GM23338 (cell line): ENCODE data around the gene NRCAM. TPM values are rescaled to one million over a fixed set of nuclear protein-coding genes. Genes with fewer than 3 reads are reported as not detected.

ENCODE experiments used
- ATAC-seq: fragments of 200-7000 bp; cut with Tn5 transposase; 3 replicates; pipeline ENCODE4 v1.9.1; 2020
- DNase-seq: peaks from one replicate; pipeline ENCODE4 v3.0.0-alpha.2; 2015; ENCODE audit warnings: low spot score
- H2AFZ ChIP-seq: fragments of 200-600 bp; sonication (generic); 2 replicates; pipeline ENCODE4 v1.8.0; 2016; ENCODE audit warnings: antibody characterized with exemption, mild to moderate bottlenecking, moderate library complexity
- H3F3A ChIP-seq: fragments of 200-600 bp; sonication (generic); replicated peaks from 2 replicates; pipeline ENCODE4 v1.8.0; 2017; ENCODE audit warnings: antibody characterized with exemption, mixed run types, low read depth
- H3K27ac ChIP-seq: fragments of 200-600 bp; sonication (generic); 2 replicates; pipeline ENCODE4 v1.6.1; 2016; ENCODE audit warnings: low read depth
- H3K27me3 ChIP-seq: fragments of 200-600 bp; sonication (generic); 2 replicates; pipeline ENCODE4 v1.8.0; 2016; ENCODE audit warnings: mild to moderate bottlenecking, mixed run types, moderate library complexity; ENCODE audit not compliant: insufficient read depth
- H3K36me3 ChIP-seq: fragments of 200-600 bp; sonication (generic); 2 replicates; pipeline ENCODE4 v1.8.0; 2016; ENCODE audit warnings: mild to moderate bottlenecking; ENCODE audit not compliant: insufficient read depth
- H3K4me1 ChIP-seq: fragments of 200-600 bp; sonication (generic); 2 replicates; pipeline ENCODE4 v1.8.0; 2016; ENCODE audit warnings: mild to moderate bottlenecking, moderate library complexity; ENCODE audit not compliant: insufficient read depth
- H3K4me2 ChIP-seq: fragments of 200-600 bp; sonication (generic); 2 replicates; pipeline ENCODE4 v1.7.1; 2017; ENCODE audit warnings: mixed run types
- H3K4me3 ChIP-seq: fragments of 200-600 bp; sonication (generic); 2 replicates; pipeline ENCODE4 v1.6.1; 2016; ENCODE audit warnings: mixed run types
- H3K79me2 ChIP-seq: fragments of 200-600 bp; sonication (generic); replicated peaks from 2 replicates; pipeline ENCODE4 v1.8.0; 2017; ENCODE audit warnings: mild to moderate bottlenecking; ENCODE audit not compliant: insufficient read depth
- H3K9me2 ChIP-seq: fragments of 200-600 bp; sonication (generic); 2 replicates; pipeline ENCODE4 v1.8.0; 2017; ENCODE audit not compliant: insufficient read depth
- H4K20me1 ChIP-seq: fragments of 200-600 bp; sonication (generic); replicated peaks from 2 replicates; pipeline ENCODE4 v1.8.0; 2017; ENCODE audit warnings: mild to moderate bottlenecking; ENCODE audit not compliant: insufficient read depth
- H3K27ac Mint-ChIP-seq: 2 replicates; pipeline ENCODE4 v1.8.0; 2020; ENCODE audit warnings: inconsistent platforms, mild to moderate bottlenecking, moderate library complexity, mixed read lengths
- H3K27me3 Mint-ChIP-seq: 3 replicates; pipeline ENCODE4 v1.8.0; 2022; ENCODE audit warnings: low read depth, mild to moderate bottlenecking, moderate library complexity, mixed read lengths, inconsistent platforms; ENCODE audit not compliant: insufficient read depth, poor library complexity
- H3K36me3 Mint-ChIP-seq: 3 replicates; pipeline ENCODE4 v1.8.0; 2021; ENCODE audit warnings: low read depth, mild to moderate bottlenecking, inconsistent platforms, moderate library complexity, mixed read lengths
- H3K4me1 Mint-ChIP-seq: 3 replicates; pipeline ENCODE4 v1.8.0; 2020; ENCODE audit warnings: mild to moderate bottlenecking, inconsistent platforms, mixed read lengths
- H3K4me3 Mint-ChIP-seq: 3 replicates; pipeline ENCODE4 v1.8.0; 2021; ENCODE audit warnings: moderate library complexity, mild to moderate bottlenecking, inconsistent platforms, mixed read lengths
- H3K9me3 Mint-ChIP-seq: 3 replicates; pipeline ENCODE4 v1.8.0; 2020; ENCODE audit warnings: moderate library complexity, mild to moderate bottlenecking, inconsistent platforms, mixed read lengths
- CREB1 ChIP-seq: fragments of 250-450 bp; sonication (Bioruptor Pico); IDR thresholded peaks from 2 replicates; pipeline ENCODE4 v1.5.0; 2020; ENCODE audit warnings: low read depth, mild to moderate bottlenecking, moderate library complexity
- EZH2 ChIP-seq: fragments of 200-600 bp; sonication (generic); IDR thresholded peaks from one replicate; pipeline ENCODE4 v1.8.0; 2017; ENCODE audit warnings: antibody characterized with exemption, mild to moderate bottlenecking, low read depth; ENCODE audit not compliant: unreplicated experiment
- EZH2phosphoT487 ChIP-seq: fragments of 200-600 bp; sonication (generic); IDR thresholded peaks from one replicate; pipeline ENCODE4 v1.8.1; 2018; ENCODE audit warnings: antibody characterized with exemption; ENCODE audit not compliant: unreplicated experiment
- POLR2AphosphoS5 ChIP-seq: IDR thresholded peaks from 2 replicates; pipeline ENCODE4 v1.6.1; 2016; ENCODE audit warnings: antibody characterized with exemption, low read depth
- STAT1 ChIP-seq: IDR thresholded peaks from one replicate; pipeline ENCODE4 v1.6.1; 2016; ENCODE audit warnings: antibody characterized with exemption; ENCODE audit not compliant: unreplicated experiment
- ZNF114 ChIP-seq: fragments of 250-450 bp; sonication (Bioruptor Pico); IDR thresholded peaks from 2 replicates; pipeline ENCODE4 v1.5.0; 2020; ENCODE audit warnings: mild to moderate bottlenecking, moderate library complexity
- polyA plus RNA-seq: library from polyadenylated mRNA; unstranded; fragments of >200 nt; fragmentation: Nextera tagmentation; extraction: Ambion mirVana; gene quantifications from 2 replicates; pipeline ENCODE4 v1.2.1, GENCODE V29; 2016
- total RNA-seq: library from RNA; depleted of rRNA; stranded (reverse); fragments of >200 nt; shearing (Covaris generic); gene quantifications from 2 replicates; pipeline ENCODE4 v1.2.3, GENCODE V29; 2014
- TF ChIP-seq, protein P1 (sequence below): fragments of 250-450 bp; sonication (Bioruptor Pico); IDR thresholded peaks from 2 replicates; pipeline ENCODE4 v1.5.0; 2020; ENCODE audit warnings: mild to moderate bottlenecking, moderate library complexity

Gene NRCAM
- total and polyA plus RNA-seq, 2 experiments from 2014 or later: 2.5 to 6.8 TPM

GRCh38 chr7:108425714-108426275 lies 30.4 kb downstream of the NRCAM start (continued):
- TF ChIP-seq, protein P1, sequence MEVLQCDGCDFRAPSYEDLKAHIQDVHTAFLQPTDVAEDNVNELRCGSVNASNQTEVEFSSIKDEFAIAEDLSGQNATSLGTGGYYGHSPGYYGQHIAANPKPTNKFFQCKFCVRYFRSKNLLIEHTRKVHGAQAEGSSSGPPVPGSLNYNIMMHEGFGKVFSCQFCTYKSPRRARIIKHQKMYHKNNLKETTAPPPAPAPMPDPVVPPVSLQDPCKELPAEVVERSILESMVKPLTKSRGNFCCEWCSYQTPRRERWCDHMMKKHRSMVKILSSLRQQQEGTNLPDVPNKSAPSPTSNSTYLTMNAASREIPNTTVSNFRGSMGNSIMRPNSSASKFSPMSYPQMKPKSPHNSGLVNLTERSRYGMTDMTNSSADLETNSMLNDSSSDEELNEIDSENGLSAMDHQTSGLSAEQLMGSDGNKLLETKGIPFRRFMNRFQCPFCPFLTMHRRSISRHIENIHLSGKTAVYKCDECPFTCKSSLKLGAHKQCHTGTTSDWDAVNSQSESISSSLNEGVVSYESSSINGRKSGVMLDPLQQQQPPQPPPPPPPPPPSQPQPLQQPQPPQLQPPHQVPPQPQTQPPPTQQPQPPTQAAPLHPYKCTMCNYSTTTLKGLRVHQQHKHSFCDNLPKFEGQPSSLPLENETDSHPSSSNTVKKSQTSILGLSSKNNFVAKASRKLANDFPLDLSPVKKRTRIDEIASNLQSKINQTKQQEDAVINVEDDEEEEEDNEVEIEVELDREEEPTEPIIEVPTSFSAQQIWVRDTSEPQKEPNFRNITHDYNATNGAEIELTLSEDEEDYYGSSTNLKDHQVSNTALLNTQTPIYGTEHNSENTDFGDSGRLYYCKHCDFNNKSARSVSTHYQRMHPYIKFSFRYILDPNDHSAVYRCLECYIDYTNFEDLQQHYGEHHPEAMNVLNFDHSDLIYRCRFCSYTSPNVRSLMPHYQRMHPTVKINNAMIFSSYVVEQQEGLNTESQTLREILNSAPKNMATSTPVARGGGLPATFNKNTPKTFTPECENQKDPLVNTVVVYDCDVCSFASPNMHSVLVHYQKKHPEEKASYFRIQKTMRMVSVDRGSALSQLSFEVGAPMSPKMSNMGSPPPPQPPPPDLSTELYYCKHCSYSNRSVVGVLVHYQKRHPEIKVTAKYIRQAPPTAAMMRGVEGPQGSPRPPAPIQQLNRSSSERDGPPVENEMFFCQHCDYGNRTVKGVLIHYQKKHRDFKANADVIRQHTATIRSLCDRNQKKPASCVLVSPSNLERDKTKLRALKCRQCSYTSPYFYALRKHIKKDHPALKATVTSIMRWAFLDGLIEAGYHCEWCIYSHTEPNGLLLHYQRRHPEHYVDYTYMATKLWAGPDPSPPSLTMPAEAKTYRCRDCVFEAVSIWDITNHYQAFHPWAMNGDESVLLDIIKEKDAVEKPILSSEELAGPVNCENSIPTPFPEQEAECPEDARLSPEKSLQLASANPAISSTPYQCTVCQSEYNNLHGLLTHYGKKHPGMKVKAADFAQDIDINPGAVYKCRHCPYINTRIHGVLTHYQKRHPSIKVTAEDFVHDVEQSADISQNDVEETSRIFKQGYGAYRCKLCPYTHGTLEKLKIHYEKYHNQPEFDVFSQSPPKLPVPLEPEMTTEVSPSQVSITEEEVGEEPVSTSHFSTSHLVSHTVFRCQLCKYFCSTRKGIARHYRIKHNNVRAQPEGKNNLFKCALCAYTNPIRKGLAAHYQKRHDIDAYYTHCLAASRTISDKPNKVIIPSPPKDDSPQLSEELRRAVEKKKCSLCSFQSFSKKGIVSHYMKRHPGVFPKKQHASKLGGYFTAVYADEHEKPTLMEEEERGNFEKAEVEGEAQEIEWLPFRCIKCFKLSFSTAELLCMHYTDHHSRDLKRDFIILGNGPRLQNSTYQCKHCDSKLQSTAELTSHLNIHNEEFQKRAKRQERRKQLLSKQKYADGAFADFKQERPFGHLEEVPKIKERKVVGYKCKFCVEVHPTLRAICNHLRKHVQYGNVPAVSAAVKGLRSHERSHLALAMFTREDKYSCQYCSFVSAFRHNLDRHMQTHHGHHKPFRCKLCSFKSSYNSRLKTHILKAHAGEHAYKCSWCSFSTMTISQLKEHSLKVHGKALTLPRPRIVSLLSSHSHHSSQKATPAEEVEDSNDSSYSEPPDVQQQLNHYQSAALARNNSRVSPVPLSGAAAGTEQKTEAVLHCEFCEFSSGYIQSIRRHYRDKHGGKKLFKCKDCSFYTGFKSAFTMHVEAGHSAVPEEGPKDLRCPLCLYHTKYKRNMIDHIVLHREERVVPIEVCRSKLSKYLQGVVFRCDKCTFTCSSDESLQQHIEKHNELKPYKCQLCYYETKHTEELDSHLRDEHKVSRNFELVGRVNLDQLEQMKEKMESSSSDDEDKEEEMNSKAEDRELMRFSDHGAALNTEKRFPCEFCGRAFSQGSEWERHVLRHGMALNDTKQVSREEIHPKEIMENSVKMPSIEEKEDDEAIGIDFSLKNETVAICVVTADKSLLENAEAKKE: no peak
- TF ChIP-seq EZH2: no peak
- TF ChIP-seq STAT1: no peak
- TF ChIP-seq EZH2phosphoT487: no peak
- TF ChIP-seq POLR2AphosphoS5: no peak
- TF ChIP-seq CREB1 (CRISPR knock-in tag): no peak

- H3K27me3 Mint-ChIP-seq: no peaks in the 10 kb centered on the region
- no peaks in the 10 kb centered on the region for H4K20me1 ChIP-seq
- H3K36me3 Mint-ChIP-seq: no peaks in the 10 kb centered on the region
- no peaks in the 10 kb centered on the region for H3K36me3 ChIP-seq
- no peaks in the 10 kb centered on the region for H3K9me3 Mint-ChIP-seq
- H3K4me1 ChIP-seq: no peaks in the 10 kb centered on the region
- no peak overlapping the region for H3K27ac ChIP-seq
- H3F3A ChIP-seq: no peaks in the 10 kb centered on the region
- H3K4me3 Mint-ChIP-seq: no peak overlapping the region
- H3K9me2 ChIP-seq: no peaks in the 10 kb centered on the region
- H3K4me1 Mint-ChIP-seq: peaks cover 14% of the 10 kb centered on the region; the same call in 2 of the 3 replicates
- no peak overlapping the region for H3K4me2 ChIP-seq
- no peaks in the 10 kb centered on the region for H3K79me2 ChIP-seq
- no peak for ATAC-seq
- no peak overlapping the region for H2AFZ ChIP-seq
- H3K4me3 ChIP-seq: no peak overlapping the region
- H3K27ac Mint-ChIP-seq: no peak overlapping the region
- DNase-seq: no peak
- no peaks in the 10 kb centered on the region for H3K27me3 ChIP-seq
- no peak for TF ChIP-seq STAT1
- no peak for TF ChIP-seq POLR2AphosphoS5
- no peak for TF ChIP-seq EZH2phosphoT487
- TF ChIP-seq ZNF114 (CRISPR knock-in tag): no peak
- TF ChIP-seq, protein P1: no peak
- no peak for TF ChIP-seq CREB1 (CRISPR knock-in tag)
Measured at GRCh38 chr7:108424013-108424412, 32.2 kb downstream of the NRCAM start.
